Neural progenitor cell (in vitro differentiated cells): ENCODE data around the gene CRY1.

Source experiments
- EZH2 ChIP-seq: fragments of 200-600 bp; sonication (generic); IDR thresholded peaks from 2 replicates; pipeline ENCODE4 v1.6.1; 2017; ENCODE audit warnings: antibody characterized with exemption, mild to moderate bottlenecking, moderate library complexity
- TF ChIP-seq, protein P1 (sequence below): fragments of 200-600 bp; sonication (generic); IDR thresholded peaks from 2 replicates; pipeline ENCODE4 v1.5.1; 2017; ENCODE audit warnings: antibody characterized with exemption, mild to moderate bottlenecking

DNA sequence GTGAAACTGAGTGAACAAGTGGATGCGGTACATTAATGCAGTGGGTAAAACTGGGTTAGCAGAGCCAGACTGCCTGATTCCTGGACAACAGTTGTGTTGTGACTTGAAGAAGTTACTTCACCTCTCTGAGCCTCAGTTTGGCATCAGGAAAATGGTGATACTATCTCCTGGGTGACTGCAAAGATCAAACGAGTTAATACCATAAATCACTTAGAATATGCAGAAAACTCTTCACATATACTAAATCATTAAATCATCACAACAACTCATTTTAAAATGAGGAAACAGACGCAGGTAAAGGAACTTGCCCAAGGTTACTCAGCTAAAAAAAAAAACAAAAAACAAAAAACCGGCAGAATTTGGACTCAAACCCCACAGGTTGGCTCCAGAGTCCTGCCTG lies 107.2 kb downstream of the CRY1 start:
- TF ChIP-seq, protein P1, sequence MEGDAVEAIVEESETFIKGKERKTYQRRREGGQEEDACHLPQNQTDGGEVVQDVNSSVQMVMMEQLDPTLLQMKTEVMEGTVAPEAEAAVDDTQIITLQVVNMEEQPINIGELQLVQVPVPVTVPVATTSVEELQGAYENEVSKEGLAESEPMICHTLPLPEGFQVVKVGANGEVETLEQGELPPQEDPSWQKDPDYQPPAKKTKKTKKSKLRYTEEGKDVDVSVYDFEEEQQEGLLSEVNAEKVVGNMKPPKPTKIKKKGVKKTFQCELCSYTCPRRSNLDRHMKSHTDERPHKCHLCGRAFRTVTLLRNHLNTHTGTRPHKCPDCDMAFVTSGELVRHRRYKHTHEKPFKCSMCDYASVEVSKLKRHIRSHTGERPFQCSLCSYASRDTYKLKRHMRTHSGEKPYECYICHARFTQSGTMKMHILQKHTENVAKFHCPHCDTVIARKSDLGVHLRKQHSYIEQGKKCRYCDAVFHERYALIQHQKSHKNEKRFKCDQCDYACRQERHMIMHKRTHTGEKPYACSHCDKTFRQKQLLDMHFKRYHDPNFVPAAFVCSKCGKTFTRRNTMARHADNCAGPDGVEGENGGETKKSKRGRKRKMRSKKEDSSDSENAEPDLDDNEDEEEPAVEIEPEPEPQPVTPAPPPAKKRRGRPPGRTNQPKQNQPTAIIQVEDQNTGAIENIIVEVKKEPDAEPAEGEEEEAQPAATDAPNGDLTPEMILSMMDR: no peak
- no peak for TF ChIP-seq EZH2
